ENCODE results near the gene FILIP1L.

- no peak for TF ChIP-seq CTCF (conservative IDR thresholded peaks at IDR 0.05; ENCODE audit: low read depth, low read length)
- no peak for TF ChIP-seq EZH2 (IDR thresholded peaks at IDR 0.05; ENCODE audit: borderline replicate concordance, low read depth, low read length, poor library complexity, severe bottlenecking)
These were observed 6.4 kb upstream of the FILIP1L start for GRCh38 chr3:100120693-100121092.
